EH (cell line): ENCODE results near the gene KMT2C.
"Not testable (repeated sequence)": the region's sequence is repeated elsewhere in the genome, so short reads cannot be mapped to it uniquely, and the experiment has no call there.

Experiments
- DNase-seq: peaks from one replicate; pipeline ENCODE4 v3.0.0-alpha.2; 2015; ENCODE audit warnings: low read depth

The KMT2C gene

GRCh38 chr7:152441168-152441567 lies 5.4 kb upstream of the KMT2C start:
- not testable (repeated sequence) for DNase-seq

DNA sequence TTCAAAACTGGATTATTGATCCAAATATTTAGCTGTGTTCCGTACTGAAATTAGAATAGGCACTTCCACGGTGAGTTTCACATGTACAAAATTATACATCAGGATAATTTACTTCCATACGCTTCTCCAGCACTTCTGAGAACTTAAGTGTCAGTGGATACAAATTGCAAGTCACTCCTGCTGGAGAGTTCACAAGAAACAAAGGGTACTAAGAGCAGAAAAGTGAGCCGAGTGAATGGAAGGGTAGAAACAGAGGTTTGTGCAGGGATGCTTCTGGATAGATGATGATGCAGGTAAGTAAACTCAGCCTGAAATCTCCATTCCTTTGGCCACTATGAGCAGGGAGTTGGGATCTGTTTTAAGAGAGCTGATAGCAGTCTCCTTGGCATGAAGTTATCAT lies 2.2 kb upstream of the KMT2C start:
- DNase-seq = not testable (repeated sequence)

DNA sequence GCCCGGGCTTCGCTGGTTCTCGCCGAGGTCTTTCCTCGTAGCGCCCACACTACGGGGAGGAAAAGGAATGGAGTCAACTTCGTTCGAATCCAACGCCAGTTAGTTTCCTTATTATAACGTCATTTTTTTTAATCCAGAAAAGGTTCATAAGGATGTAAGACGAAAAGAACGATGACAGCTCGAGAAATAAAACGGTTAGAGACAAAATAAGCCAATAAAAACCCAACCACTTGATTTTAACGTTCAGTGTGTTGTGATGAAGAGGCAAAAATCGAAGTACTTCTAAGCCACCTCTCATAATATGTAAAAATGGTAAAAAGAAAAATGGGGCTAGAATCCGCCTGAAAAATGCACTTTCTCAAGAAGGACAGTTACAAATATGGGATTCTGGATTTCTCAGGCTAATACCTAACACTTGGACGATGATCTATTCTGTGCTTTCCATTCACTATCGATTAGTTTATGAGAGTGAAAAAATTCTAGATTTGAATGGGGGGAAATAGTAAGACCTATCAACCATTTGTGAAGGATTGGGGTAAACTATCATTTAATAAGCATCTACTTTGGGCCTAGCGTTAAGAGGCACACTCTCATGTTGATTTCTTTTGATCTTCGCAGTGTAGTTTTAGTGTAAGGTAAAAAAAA lies 1.2 kb upstream of the KMT2C start:
- DNase-seq = not testable (repeated sequence)

- DNase-seq = peak; percentile 91
Measured at GRCh38 chr7:152436111-152436930, 518 bp upstream of the KMT2C start.

- peak; percentile 61 for DNase-seq
Measured at GRCh38 chr7:152434511-152435383, 1.1 kb downstream of the KMT2C start.

DNA sequence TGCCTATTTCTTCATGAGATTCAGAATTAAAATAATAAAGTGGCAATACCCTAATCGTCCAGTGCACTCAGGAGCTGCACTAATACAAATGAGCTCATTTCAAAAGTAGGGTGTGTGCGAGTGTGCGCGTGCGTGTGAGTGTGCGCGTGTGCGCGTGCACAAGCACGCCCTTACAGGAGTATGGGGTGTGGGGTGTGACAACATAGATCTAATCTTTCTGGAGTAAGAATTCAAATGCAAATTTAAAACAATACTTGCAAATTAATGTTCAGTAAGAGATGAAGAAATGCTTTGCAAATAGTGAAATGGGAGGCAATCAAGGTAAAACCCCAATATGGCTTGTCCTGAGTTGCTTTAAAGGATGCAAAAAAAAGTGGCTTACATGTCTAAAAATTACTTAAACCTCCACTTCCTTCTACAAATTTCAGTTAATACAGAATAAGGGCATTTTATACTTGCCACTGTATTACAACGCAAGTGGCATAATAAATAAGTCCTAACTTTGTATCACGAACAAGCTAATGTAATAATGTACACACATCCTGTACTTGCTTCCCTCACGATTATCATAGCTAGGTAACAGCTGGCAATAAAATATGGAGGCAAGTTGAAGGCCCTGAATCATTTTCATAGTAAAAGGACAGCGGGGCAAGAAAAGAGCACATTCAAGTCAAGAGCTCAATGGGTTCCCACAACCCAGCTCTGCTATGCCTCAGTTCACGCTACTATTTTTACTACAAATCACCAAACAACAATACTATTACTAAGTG lies 1.9 kb downstream of the KMT2C start:
- peak; percentile 45 for DNase-seq

GRCh38 chr7:152432735-152433134 lies 3.1 kb downstream of the KMT2C start:
- DNase-seq = not testable (repeated sequence)

DNA sequence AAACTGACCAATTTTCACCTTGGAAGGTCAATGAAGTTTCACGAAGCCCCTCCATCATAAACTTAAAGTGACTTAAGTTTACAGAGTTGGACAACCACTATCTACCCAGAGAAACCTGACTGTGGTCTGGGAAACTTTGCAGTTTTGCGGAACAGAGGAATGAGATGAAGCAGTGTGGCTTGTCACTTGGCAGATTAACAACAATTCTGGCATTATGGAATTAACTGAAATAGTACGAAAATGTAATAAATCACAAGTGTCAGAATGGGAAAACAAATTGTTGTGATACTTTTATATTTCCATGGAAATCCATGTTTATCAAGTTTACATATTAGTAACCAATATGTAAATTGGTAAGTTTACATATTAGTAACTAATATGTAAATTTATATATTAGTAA lies 4.9 kb downstream of the KMT2C start:
- DNase-seq = no peak

DNA sequence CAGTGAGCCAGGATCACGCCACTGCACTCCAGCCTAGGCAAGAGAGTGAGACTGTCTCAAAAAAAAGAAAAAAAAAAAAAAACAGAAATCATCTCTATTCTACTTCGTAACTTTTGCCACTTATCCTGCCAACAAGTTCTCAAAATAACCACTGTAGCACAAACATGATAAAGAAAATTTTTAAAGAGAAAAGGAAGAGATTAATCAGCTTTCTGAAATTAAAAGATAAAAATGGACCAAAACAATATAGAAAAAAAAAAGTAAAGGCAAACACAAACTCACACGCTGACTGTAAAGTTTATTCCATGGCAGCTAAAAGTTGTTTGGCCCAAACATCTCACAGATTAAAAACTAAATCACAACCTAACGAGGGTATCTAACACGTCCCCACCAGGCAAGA lies 5.7 kb downstream of the KMT2C start:
- not testable (repeated sequence) for DNase-seq

GRCh38 chr7:152424348-152425108 lies 11.3 kb downstream of the KMT2C start:
- peak; percentile 73 for DNase-seq

- DNase-seq = no peak
Measured at GRCh38 chr7:152423991-152424347, 11.8 kb downstream of the KMT2C start.

GRCh38 chr7:152423171-152423570 lies 12.6 kb downstream of the KMT2C start:
- DNase-seq = not testable (repeated sequence)

DNA sequence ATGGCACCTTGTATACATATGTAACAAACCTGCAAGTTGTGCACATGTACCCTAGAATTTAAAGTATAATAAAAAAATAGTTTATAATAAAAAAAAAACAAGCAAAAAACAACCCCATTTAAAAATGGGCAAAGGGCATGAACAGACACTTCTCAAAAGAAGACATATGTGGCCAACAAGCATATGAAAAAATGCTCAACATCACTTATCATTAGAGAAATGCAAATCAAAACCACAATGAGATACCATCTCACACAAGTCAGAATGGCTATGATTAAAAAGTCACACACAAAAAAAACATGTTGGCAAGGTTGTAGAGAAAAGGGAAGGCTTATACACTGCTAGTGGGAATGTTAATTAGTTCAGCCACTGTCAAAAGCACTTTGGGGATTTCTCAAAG lies 14.9 kb downstream of the KMT2C start:
- not testable (repeated sequence) for DNase-seq

DNA sequence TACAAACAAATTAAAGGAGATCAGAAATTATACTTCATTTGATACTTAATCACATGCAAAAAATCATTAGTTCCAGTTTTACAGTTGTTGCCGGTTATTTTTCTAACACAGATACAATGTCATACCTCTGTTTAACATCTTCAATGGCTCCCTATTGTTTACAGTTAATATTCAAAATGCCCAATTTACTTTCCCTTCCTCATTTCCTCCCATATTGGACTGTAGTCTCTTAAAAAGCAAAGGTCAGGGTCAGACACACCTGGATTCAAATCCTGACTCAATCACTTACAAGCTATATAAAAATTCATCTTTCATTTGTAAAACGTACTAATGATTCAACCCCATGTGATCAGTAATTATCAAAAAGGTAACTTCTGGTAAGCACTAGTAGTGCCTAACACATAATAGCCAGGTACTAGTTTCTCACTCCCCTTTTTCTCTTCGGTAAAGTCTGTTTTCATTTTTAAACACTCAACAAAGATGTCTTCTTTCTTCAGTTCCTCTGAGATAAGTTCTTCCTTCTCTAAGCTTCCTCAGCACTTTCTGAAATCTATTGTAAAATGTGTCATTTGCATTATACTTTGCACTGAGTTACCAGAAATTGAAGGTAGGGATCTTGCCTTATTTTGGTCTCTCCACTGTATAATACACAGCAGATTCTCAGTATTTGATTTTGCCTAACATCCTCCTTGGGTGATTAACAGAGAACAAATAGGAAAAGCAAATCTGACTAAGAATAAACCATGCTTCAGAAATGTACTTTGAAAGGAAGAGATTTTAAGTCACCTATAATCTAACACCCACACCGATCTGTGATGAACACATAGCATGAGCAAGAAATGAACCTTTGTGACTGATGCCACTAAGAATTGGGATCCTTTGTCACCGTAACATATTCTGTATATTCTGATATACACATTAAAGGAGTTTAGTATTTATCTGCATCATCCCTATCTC lies 16.1 kb downstream of the KMT2C start:
- no peak for DNase-seq

DNA sequence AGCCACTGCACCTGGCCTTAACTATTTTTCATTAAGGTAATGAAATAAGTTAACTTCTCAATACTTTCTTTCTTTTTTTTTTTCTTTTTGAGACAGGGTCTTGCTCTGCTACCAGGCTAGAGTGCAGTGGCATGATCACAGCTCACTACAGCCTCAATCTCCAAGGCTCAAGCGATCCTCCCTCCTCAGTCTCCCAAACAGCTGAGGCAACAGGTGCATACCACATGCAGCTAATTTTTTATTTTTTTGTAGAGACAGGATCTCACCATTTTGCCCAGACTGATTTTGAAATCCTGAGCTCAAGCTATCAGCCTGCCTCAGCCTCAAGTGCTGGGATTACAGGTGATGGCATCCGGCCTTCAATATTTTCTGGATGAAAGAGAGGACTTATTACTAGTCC lies 21.0 kb downstream of the KMT2C start:
- DNase-seq = no peak

GRCh38 chr7:152411389-152411788 lies 24.4 kb downstream of the KMT2C start:
- DNase-seq = no peak

DNA sequence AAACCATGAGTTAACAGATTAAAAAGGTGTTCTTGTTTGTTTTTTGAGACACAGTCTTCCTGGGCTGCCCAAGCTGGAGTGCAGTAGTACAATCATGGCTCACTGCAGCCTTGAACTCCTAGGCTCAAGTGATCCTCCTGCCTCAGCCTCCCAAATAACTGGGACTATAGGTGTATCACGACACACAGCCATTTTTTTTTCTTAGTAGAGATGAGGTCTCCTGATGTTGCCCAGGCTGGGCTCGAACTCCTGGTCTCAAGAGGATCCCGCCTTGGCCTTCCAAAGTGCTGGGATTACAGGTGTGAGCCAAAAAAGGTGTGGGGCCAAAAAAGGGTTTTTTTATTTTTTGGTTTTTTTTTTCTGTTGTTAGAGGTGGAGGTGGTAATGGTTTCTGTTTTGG lies 29.3 kb downstream of the KMT2C start:
- no peak for DNase-seq

DNA sequence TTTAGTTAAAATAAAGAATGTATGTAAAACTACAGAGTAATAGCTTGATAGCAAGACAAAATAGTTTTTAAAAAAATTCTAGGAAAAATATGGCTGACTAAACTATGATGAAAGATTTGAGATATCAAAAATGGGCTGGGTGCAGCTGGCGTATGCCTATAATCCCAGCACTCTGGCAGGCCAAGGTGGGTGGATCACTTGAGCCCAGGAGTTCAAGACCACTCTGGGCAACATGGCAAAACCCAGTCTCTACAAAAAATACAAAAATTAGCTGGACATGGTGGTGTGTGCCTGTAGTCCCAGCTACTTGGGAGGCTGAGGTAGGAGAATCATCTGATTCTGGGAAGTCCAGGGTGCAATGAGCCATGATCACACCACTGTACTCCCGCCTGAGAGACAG lies 29.8 kb downstream of the KMT2C start:
- DNase-seq = not testable (repeated sequence)

DNA sequence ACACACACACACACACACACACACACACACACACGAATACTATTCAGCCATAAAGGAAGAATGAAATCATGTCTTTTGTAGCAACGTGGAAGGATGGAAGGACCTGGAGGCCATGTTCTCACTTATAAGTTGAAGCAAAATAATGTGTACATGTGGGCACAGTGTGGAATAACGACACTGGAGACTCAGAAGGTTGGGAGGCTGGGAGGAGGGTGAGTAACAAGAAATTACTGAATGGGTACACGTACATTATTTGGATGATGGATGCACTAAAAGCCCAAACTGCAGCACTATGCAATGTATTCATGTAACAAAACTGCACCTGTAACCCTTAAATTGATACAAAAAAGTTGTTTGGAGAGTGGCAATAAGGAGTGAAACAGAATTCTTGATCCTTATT lies 32.1 kb downstream of the KMT2C start:
- no peak for DNase-seq
